Neural cell (in vitro differentiated cells): ENCODE results near the gene SLC37A3. TPM values are rescaled to one million over a fixed set of nuclear protein-coding genes. Genes with fewer than 3 reads are reported as not detected.
A peak's percentile ranks its signal among the peaks of the same experiment; 100 is the strongest.

Experiments
- H2AFZ ChIP-seq: fragments of 200-600, 300-800 bp; sonication (generic), shearing (Covaris generic); 2 replicates; pipeline ENCODE4 v1.6.0; 2014; ENCODE audit warnings: low read depth, mild to moderate bottlenecking, antibody characterized with exemption, low read length, moderate library complexity
- H3F3A ChIP-seq: fragments of 200-600 bp; shearing (Covaris generic); 2 replicates; pipeline ENCODE4 v1.6.1; 2016; ENCODE audit warnings: mild to moderate bottlenecking, moderate library complexity, mixed read lengths, antibody characterized with exemption, low read length; ENCODE audit not compliant: insufficient read depth, poor library complexity, severe bottlenecking
- H3K27ac ChIP-seq: fragments of 200-600, 300-800 bp; sonication (generic), shearing (Covaris generic); 2 replicates; pipeline ENCODE4 v1.5.1; 2014; ENCODE audit warnings: mild to moderate bottlenecking, low read length, moderate library complexity
- H3K27me3 ChIP-seq: fragments of 300-800, 200-600 bp; sonication (generic), shearing (Covaris generic); 2 replicates; pipeline ENCODE4 v1.6.0; 2014; ENCODE audit warnings: mild to moderate bottlenecking, low read depth, low read length, moderate library complexity; ENCODE audit not compliant: insufficient read depth
- H3K36me3 ChIP-seq: fragments of 300-800, 200-600 bp; sonication (generic), shearing (Covaris generic); 2 replicates; pipeline ENCODE4 v1.5.1; 2014; ENCODE audit warnings: mild to moderate bottlenecking, antibody characterized with exemption, low read length, moderate library complexity; ENCODE audit not compliant: insufficient read depth
- H3K4me2 ChIP-seq: fragments of 300-800, 200-600 bp; sonication (generic), shearing (Covaris generic); 2 replicates; pipeline ENCODE4 v1.6.0; 2014; ENCODE audit warnings: mild to moderate bottlenecking, low read length
- H3K4me3 ChIP-seq: fragments of 300-800, 200-600 bp; sonication (generic), shearing (Covaris generic); 2 replicates; pipeline ENCODE4 v1.5.1; 2014; ENCODE audit warnings: mild to moderate bottlenecking, low read length, moderate library complexity
- H3K79me2 ChIP-seq: fragments of 200-600 bp; shearing (Covaris generic); replicated peaks from 2 replicates; pipeline ENCODE4 v1.6.0; 2014; ENCODE audit warnings: mild to moderate bottlenecking, low read length, moderate library complexity; ENCODE audit not compliant: insufficient read depth
- H3K9ac ChIP-seq: fragments of 300-800, 200-600 bp; sonication (generic), shearing (Covaris generic); 2 replicates; pipeline ENCODE4 v1.6.1; 2016; ENCODE audit warnings: mild to moderate bottlenecking, low read length, mixed read lengths
- H3K9me2 ChIP-seq: fragments of 200-600 bp; shearing (Covaris generic); 2 replicates; pipeline ENCODE4 v1.6.1; 2016; ENCODE audit warnings: mild to moderate bottlenecking, low read length, mixed read lengths; ENCODE audit not compliant: insufficient read depth
- H3K9me3 ChIP-seq: fragments of 200-600, 300-800 bp; sonication (generic), shearing (Covaris generic); 2 replicates; pipeline ENCODE4 v1.6.1; 2016; ENCODE audit warnings: mild to moderate bottlenecking, mixed run types, low read length, moderate library complexity, mixed read lengths
- H4K20me1 ChIP-seq: fragments of 200-600 bp; shearing (Covaris generic); 2 replicates; pipeline ENCODE4 v1.6.1; 2016; ENCODE audit warnings: mild to moderate bottlenecking, mixed run types; ENCODE audit not compliant: insufficient read depth
- EP300 ChIP-seq: fragments of 450-650 bp; conservative IDR thresholded peaks from 2 replicates; pipeline ENCODE4 v1.6.1; 2014; ENCODE audit warnings: antibody characterized with exemption, mild to moderate bottlenecking, moderate library complexity; ENCODE audit not compliant: poor library complexity, severe bottlenecking
- EZH2 ChIP-seq: fragments of 200-600, 300-800 bp; shearing (Covaris generic), sonication (generic); IDR thresholded peaks from 2 replicates; pipeline ENCODE4 v1.6.1; 2014; ENCODE audit warnings: antibody characterized with exemption, low read length, borderline replicate concordance, mild to moderate bottlenecking; ENCODE audit not compliant: insufficient read depth, poor library complexity, severe bottlenecking
- MXI1 ChIP-seq: fragments of 450-650 bp; conservative IDR thresholded peaks from 2 replicates; pipeline ENCODE4 v1.6.1; 2014; ENCODE audit warnings: antibody characterized with exemption, mild to moderate bottlenecking; ENCODE audit not compliant: poor library complexity, severe bottlenecking
- POLR2AphosphoS5 ChIP-seq: IDR thresholded peaks from 2 replicates; pipeline ENCODE4 v1.6.1; 2012
- RAD21 ChIP-seq: fragments of 450-650 bp; conservative IDR thresholded peaks from 2 replicates; pipeline ENCODE4 v1.6.1; 2014; ENCODE audit warnings: antibody characterized with exemption, mild to moderate bottlenecking, moderate library complexity
- SMC3 ChIP-seq: fragments of 450-650 bp; conservative IDR thresholded peaks from 2 replicates; pipeline ENCODE4 v1.6.1; 2014; ENCODE audit warnings: antibody characterized with exemption, mild to moderate bottlenecking, moderate library complexity; ENCODE audit not compliant: poor library complexity
- TAF1 ChIP-seq: IDR thresholded peaks from 2 replicates; pipeline ENCODE4 v1.6.1; 2012; ENCODE audit warnings: low read depth
- polyA plus RNA-seq: library from polyadenylated mRNA; depleted of rRNA; stranded (reverse); fragments of >200 nt; gene quantifications from 2 replicates; pipeline ENCODE4 v1.2.3, GENCODE V29; 2014
- TF ChIP-seq, protein P1 (sequence below): fragments of 450-650 bp; IDR thresholded peaks from 2 replicates; pipeline ENCODE4 v1.5.1; 2014; ENCODE audit warnings: antibody characterized with exemption, mild to moderate bottlenecking, moderate library complexity; ENCODE audit not compliant: poor library complexity, severe bottlenecking
- TF ChIP-seq, protein P2 (sequence below): IDR thresholded peaks from 2 replicates; pipeline ENCODE4 v1.6.1; 2012; ENCODE audit warnings: borderline replicate concordance

The SLC37A3 gene
- polyA plus RNA-seq, 1 donor from 2014 or later: 176 TPM

DNA sequence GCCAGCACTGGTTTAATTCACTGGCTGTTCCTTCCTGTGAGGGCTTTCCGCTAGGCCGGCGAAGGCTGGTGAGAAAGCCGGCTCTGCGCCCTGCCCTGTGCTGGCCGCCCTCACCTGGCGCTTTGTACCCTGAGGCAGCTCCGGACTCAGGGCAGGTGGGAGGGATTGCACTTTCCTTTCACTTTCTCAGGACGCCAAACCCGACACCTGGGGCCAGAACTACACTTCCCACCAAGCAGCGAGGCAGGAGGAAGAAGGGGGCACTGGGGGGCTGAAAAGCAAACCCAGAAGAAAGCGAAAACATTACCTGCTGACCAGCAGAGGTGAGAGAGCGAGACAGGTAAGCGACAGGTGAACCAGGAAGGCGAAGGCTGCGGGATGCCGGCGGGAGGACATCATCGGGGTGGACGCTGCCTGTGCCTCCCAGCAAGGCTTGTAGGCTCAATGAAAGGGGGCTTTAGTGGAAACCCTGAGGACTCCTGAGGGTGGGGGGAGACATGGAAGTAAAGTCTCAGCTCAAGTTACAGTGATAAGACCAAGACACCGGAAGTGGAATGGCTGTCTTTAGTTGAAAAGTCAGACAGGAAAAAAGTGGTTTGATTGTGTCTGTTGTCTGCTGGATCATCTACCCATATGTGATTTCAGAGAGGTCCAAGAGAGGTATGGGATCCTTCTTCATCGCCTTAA is 5.7 kb upstream of the SLC37A3 start, which contains the start of gene RAB19:
Gene RAB19 (plus strand): TSS at position 181 of the 687 bp plus-strand sequence. CDS start 3,589 bp downstream, outside the sequence.
- Histone ChIP-seq H2AFZ (no peak within 1 kb of the TSS), H3K27ac (no peak within 1 kb of the TSS), H3K9me2 (no peaks in the 10 kb centered on the region), H3K4me3 (peak within 1 kb of the TSS; percentile 41), H3K4me2 (no peak within 1 kb of the TSS), H3K27me3 (peaks cover 3% of the 10 kb centered on the region), H4K20me1 (no peaks in the 10 kb centered on the region), H3K79me2 (no peaks in the 10 kb centered on the region), H3K36me3 (no peaks in the 10 kb centered on the region), H3F3A (no peaks in the 10 kb centered on the region), H3K9ac (no peak within 1 kb of the TSS), H3K9me3 (no peaks in the 10 kb centered on the region)
- TF ChIP-seq RAD21 (no peak), POLR2AphosphoS5 (no peak), EZH2 (no peak), TAF1 (no peak), MXI1 (no peak), EP300 (no peak), SMC3 (no peak)
- TF ChIP-seq, protein P1, sequence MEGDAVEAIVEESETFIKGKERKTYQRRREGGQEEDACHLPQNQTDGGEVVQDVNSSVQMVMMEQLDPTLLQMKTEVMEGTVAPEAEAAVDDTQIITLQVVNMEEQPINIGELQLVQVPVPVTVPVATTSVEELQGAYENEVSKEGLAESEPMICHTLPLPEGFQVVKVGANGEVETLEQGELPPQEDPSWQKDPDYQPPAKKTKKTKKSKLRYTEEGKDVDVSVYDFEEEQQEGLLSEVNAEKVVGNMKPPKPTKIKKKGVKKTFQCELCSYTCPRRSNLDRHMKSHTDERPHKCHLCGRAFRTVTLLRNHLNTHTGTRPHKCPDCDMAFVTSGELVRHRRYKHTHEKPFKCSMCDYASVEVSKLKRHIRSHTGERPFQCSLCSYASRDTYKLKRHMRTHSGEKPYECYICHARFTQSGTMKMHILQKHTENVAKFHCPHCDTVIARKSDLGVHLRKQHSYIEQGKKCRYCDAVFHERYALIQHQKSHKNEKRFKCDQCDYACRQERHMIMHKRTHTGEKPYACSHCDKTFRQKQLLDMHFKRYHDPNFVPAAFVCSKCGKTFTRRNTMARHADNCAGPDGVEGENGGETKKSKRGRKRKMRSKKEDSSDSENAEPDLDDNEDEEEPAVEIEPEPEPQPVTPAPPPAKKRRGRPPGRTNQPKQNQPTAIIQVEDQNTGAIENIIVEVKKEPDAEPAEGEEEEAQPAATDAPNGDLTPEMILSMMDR: no peak
- TF ChIP-seq, protein P2, sequence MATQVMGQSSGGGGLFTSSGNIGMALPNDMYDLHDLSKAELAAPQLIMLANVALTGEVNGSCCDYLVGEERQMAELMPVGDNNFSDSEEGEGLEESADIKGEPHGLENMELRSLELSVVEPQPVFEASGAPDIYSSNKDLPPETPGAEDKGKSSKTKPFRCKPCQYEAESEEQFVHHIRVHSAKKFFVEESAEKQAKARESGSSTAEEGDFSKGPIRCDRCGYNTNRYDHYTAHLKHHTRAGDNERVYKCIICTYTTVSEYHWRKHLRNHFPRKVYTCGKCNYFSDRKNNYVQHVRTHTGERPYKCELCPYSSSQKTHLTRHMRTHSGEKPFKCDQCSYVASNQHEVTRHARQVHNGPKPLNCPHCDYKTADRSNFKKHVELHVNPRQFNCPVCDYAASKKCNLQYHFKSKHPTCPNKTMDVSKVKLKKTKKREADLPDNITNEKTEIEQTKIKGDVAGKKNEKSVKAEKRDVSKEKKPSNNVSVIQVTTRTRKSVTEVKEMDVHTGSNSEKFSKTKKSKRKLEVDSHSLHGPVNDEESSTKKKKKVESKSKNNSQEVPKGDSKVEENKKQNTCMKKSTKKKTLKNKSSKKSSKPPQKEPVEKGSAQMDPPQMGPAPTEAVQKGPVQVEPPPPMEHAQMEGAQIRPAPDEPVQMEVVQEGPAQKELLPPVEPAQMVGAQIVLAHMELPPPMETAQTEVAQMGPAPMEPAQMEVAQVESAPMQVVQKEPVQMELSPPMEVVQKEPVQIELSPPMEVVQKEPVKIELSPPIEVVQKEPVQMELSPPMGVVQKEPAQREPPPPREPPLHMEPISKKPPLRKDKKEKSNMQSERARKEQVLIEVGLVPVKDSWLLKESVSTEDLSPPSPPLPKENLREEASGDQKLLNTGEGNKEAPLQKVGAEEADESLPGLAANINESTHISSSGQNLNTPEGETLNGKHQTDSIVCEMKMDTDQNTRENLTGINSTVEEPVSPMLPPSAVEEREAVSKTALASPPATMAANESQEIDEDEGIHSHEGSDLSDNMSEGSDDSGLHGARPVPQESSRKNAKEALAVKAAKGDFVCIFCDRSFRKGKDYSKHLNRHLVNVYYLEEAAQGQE: no peak

DNA sequence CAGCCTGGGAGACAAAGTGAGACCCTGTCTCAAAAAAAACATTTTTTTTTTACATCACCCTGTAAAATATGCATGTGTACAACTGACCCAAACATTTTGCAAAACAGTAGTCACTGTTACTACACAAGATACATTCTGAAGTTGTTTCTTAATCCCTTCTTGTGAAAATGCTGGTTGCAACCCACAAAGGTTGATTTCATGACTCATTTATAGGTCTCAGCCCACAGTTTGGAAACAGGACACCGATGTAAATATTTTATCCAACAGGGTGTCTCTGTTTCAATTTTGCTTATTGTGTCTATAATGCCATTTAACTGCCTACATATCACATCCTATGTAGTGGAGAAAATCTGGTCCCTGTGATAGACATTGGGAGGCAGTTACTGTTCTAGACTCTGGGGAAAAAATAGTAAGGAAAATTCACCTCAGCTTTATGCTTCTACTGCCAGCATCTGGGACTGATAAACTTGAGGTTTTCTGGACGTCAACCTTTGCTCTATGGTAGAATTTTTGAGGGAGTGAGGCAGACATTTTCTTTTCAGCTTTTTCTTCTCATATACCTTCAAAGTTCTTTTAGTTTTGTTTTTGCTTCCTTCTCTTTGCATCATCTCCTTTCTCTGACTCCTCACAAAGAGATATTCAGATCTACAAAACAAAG is 4.0 kb upstream of the SLC37A3 start:
- Histone ChIP-seq H3K4me3 (no peak overlapping the region), H3K9ac (no peak overlapping the region), H3K79me2 (peaks cover 7% of the 10 kb centered on the region), H3K9me3 (no peaks in the 10 kb centered on the region), H2AFZ (no peak overlapping the region), H3K4me2 (no peak overlapping the region), H3K9me2 (no peaks in the 10 kb centered on the region), H3K27ac (no peak overlapping the region), H3K36me3 (no peaks in the 10 kb centered on the region), H3F3A (no peaks in the 10 kb centered on the region), H4K20me1 (no peaks in the 10 kb centered on the region), H3K27me3 (peaks cover 3% of the 10 kb centered on the region)
- no peak for TF ChIP-seq TAF1
- TF ChIP-seq, protein P1: no peak
- TF ChIP-seq EP300: no peak
- no peak for TF ChIP-seq SMC3
- TF ChIP-seq EZH2: no peak
- no peak for TF ChIP-seq MXI1
- TF ChIP-seq RAD21: no peak
- no peak for TF ChIP-seq POLR2AphosphoS5
- TF ChIP-seq, protein P2: no peak
